ENCODE results near the gene HSPA12B. TPM values are rescaled to one million over a fixed set of nuclear protein-coding genes. Genes with fewer than 3 reads are reported as not detected.

The HSPA12B gene
- total and polyA plus RNA-seq, 7 donors = 4.0 to 9.7 (median 7.5) TPM

DNA sequence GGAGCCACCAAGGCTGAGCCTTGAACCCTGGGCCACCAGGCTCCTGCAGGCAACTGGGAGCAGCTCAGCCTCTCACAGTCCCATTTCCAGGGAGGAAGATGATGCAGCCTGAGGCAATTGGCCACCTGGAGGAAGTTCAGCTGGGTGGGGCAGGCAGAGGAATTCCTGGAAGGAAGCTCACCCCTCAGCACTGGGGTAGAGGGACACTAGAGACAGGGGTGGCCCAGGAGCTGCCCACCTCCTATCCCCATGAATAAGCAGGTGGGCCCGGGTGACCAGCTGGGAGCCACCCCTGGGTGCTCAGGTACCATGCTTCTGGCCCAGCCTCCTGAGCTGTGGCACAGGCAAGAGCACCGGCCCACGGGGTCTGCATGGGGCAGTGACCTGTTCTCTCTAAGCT lies 3.6 kb upstream of the HSPA12B start:
- WGBS, 3 donors = 84 to 88% (median 84%) methylated on average over 3 of the region's 3 CpGs
- Histone ChIP-seq H3K27ac (no peak overlapping the region), H3K27me3 (ENCODE audit: insufficient read depth in 3 of 3, low read length in 2 of 3) (peaks cover 0 to 38% (median 4%) of the 10 kb centered on the region in 3 donors), H3K4me1 (no peaks in the 10 kb centered on the region), H3K36me3 (ENCODE audit: insufficient read depth in 1 of 2, low read depth in 1 of 2) (no peaks in the 10 kb centered on the region), H3K9me3 (no peaks in the 10 kb centered on the region), H3K4me3 (no peak overlapping the region)
- DNase-seq (peak in 1 of 2 donors; percentile 38), ATAC-seq (peak in 1 of 4 donors; percentile 26)
- TF ChIP-seq, protein P1, sequence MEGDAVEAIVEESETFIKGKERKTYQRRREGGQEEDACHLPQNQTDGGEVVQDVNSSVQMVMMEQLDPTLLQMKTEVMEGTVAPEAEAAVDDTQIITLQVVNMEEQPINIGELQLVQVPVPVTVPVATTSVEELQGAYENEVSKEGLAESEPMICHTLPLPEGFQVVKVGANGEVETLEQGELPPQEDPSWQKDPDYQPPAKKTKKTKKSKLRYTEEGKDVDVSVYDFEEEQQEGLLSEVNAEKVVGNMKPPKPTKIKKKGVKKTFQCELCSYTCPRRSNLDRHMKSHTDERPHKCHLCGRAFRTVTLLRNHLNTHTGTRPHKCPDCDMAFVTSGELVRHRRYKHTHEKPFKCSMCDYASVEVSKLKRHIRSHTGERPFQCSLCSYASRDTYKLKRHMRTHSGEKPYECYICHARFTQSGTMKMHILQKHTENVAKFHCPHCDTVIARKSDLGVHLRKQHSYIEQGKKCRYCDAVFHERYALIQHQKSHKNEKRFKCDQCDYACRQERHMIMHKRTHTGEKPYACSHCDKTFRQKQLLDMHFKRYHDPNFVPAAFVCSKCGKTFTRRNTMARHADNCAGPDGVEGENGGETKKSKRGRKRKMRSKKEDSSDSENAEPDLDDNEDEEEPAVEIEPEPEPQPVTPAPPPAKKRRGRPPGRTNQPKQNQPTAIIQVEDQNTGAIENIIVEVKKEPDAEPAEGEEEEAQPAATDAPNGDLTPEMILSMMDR (IDR thresholded peaks at IDR 0.05) = no peak
- intact Hi-C loops (cut with DNase I) = no loop called here

GRCh38 chr20:3729378-3729777 lies 3.1 kb upstream of the HSPA12B start:
- no peak for ATAC-seq
- Histone ChIP-seq H3K9me3 (no peaks in the 10 kb centered on the region), H3K4me1 (no peaks in the 10 kb centered on the region), H3K4me3 (no peak overlapping the region), H3K27ac (no peak overlapping the region), H3K27me3 (ENCODE audit: insufficient read depth in 3 of 3, low read length in 2 of 3) (peaks cover 0 to 38% (median 4%) of the 10 kb centered on the region in 3 donors), H3K36me3 (ENCODE audit: insufficient read depth in 1 of 2, low read depth in 1 of 2) (no peaks in the 10 kb centered on the region)
- WGBS, 3 donors = 88 to 95% (median 89%) methylated on average over 5 to 6 of the region's 6 CpGs
- intact Hi-C loops (cut with DNase I) = no loop called here
- TF ChIP-seq, protein P1 (IDR thresholded peaks at IDR 0.05) = no peak
- peak in 1 of 2 donors; percentile 22 for DNase-seq

GRCh38 chr20:3729811-3730540 lies 2.5 kb upstream of the HSPA12B start:
- DNase-seq = peak in 1 of 2 donors; percentile 50
- no peaks in the 10 kb centered on the region for H3K9me3 ChIP-seq
- no peaks in the 10 kb centered on the region for H3K4me1 ChIP-seq
- intact Hi-C loops (cut with DNase I) = no loop called here
- H3K36me3 ChIP-seq (ENCODE audit: insufficient read depth in 1 of 2, low read depth in 1 of 2) = no peaks in the 10 kb centered on the region
- WGBS, 3 donors = 67 to 77% (median 71%) methylated on average over 8 of the region's 8 CpGs
- ATAC-seq = peak in 2 of 4 donors; percentile 24 to 31
- H3K27ac ChIP-seq = no peak overlapping the region
- H3K27me3 ChIP-seq (ENCODE audit: insufficient read depth in 3 of 3, low read length in 2 of 3) = peaks cover 0 to 38% (median 4%) of the 10 kb centered on the region in 3 donors
- H3K4me3 ChIP-seq = no peak overlapping the region
- TF ChIP-seq, protein P1 (IDR thresholded peaks at IDR 0.05) = no peak

- TF ChIP-seq, protein P1 (IDR thresholded peaks at IDR 0.05) = no peak
- peaks cover 0 to 36% (median 4%) of the 10 kb centered on the region in 3 donors for H3K27me3 ChIP-seq (ENCODE audit: insufficient read depth in 3 of 3, low read length in 2 of 3)
- 79 to 83% (median 83%) methylated on average over 12 of the region's 12 CpGs for WGBS, 3 donors
- ATAC-seq = no peak
- H3K27ac ChIP-seq = no peak overlapping the region
- DNase-seq = peak in 1 of 2 donors; percentile 36
- H3K4me3 ChIP-seq = no peak overlapping the region
- intact Hi-C loops (cut with DNase I) = no loop called here
- no peaks in the 10 kb centered on the region for H3K9me3 ChIP-seq
- H3K36me3 ChIP-seq (ENCODE audit: insufficient read depth in 1 of 2, low read depth in 1 of 2) = no peaks in the 10 kb centered on the region
- no peaks in the 10 kb centered on the region for H3K4me1 ChIP-seq
Measured at GRCh38 chr20:3730803-3731672, 1.4 kb upstream of the HSPA12B start.

Data from psoas muscle (tissue), 8 donors.